SK-N-SH treated with all-trans-retinoic acid at 6 μM for 48 hours (cell line): ENCODE measurements around the gene UBA3.

Source experiments
- ARNTL ChIP-seq: fragments of 450-650 bp; formaldehyde crosslinking; IDR thresholded peaks from 2 replicates; pipeline ENCODE4 v1.5.0; 2020; ENCODE audit warnings: low read depth, mild to moderate bottlenecking, moderate library complexity, borderline replicate concordance
- CREB5 ChIP-seq: fragments of 250-450 bp; sonication (Bioruptor Pico); IDR thresholded peaks from 2 replicates; pipeline ENCODE4 v1.5.1; 2020; ENCODE audit warnings: low read depth, mild to moderate bottlenecking, moderate library complexity
- CSDC2 ChIP-seq: fragments of 250-450 bp; sonication (Bioruptor Pico); IDR thresholded peaks from 2 replicates; pipeline ENCODE4 v1.5.0; 2020; ENCODE audit warnings: mild to moderate bottlenecking, moderate library complexity
- GLIS3 ChIP-seq: fragments of 250-450 bp; sonication (Bioruptor Pico); IDR thresholded peaks from 2 replicates; pipeline ENCODE4 v1.5.0; 2020; ENCODE audit warnings: mild to moderate bottlenecking, moderate library complexity
- TCF4 ChIP-seq: fragments of 250-450 bp; sonication (Bioruptor Pico); IDR thresholded peaks from 2 replicates; pipeline ENCODE4 v1.8.0; 2021; ENCODE audit warnings: mild to moderate bottlenecking, moderate library complexity, borderline replicate concordance
- ZFP3 ChIP-seq: fragments of 250-450 bp; sonication (Bioruptor Pico); IDR thresholded peaks from 2 replicates; pipeline ENCODE4 v1.5.0; 2020; ENCODE audit warnings: mild to moderate bottlenecking, moderate library complexity
- ZFP30 ChIP-seq: fragments of 450-650 bp; formaldehyde crosslinking; IDR thresholded peaks from 2 replicates; pipeline ENCODE4 v1.5.0; 2022; ENCODE audit warnings: mild to moderate bottlenecking, moderate library complexity
- ZNF70 ChIP-seq: fragments of 450-650 bp; formaldehyde crosslinking; IDR thresholded peaks from 2 replicates; pipeline ENCODE4 v1.5.0; 2020; ENCODE audit warnings: mild to moderate bottlenecking, moderate library complexity
- ZNF8 ChIP-seq: fragments of 450-650 bp; formaldehyde crosslinking; IDR thresholded peaks from 2 replicates; pipeline ENCODE4 v1.5.0; 2020; ENCODE audit warnings: mild to moderate bottlenecking, moderate library complexity
- TF ChIP-seq, protein P1 (sequence below): fragments of 250-450 bp; sonication (Bioruptor Pico); IDR thresholded peaks from 2 replicates; pipeline ENCODE4 v1.5.0; 2020; ENCODE audit warnings: mild to moderate bottlenecking, moderate library complexity
- TF ChIP-seq, protein P2 (sequence below): fragments of 250-450 bp; sonication (Bioruptor Pico); IDR thresholded peaks from 2 replicates; pipeline ENCODE4 v1.8.0; 2020; ENCODE audit warnings: mild to moderate bottlenecking, moderate library complexity, borderline replicate concordance

DNA sequence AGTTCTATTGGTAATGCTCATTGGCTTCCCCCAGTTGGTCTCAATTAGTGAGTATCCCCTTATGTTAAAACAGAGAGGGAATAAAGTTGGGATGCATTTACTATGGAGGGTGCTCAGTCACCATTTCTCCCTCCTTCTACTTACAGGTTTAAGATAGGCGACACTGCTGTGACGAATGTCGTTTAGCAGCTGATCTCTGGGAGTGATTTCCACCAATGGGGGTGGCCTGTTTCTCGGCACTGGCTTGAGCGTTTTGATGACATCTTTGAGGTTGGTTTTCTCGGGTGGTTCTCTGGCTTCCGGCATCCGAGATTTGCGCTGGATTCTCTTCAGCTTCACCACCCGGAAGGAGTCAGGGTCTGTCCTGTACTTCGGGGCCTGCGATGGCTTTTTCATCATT, 38.4 kb upstream of the UBA3 start:
- no peak for TF ChIP-seq CSDC2
- TF ChIP-seq, protein P1, sequence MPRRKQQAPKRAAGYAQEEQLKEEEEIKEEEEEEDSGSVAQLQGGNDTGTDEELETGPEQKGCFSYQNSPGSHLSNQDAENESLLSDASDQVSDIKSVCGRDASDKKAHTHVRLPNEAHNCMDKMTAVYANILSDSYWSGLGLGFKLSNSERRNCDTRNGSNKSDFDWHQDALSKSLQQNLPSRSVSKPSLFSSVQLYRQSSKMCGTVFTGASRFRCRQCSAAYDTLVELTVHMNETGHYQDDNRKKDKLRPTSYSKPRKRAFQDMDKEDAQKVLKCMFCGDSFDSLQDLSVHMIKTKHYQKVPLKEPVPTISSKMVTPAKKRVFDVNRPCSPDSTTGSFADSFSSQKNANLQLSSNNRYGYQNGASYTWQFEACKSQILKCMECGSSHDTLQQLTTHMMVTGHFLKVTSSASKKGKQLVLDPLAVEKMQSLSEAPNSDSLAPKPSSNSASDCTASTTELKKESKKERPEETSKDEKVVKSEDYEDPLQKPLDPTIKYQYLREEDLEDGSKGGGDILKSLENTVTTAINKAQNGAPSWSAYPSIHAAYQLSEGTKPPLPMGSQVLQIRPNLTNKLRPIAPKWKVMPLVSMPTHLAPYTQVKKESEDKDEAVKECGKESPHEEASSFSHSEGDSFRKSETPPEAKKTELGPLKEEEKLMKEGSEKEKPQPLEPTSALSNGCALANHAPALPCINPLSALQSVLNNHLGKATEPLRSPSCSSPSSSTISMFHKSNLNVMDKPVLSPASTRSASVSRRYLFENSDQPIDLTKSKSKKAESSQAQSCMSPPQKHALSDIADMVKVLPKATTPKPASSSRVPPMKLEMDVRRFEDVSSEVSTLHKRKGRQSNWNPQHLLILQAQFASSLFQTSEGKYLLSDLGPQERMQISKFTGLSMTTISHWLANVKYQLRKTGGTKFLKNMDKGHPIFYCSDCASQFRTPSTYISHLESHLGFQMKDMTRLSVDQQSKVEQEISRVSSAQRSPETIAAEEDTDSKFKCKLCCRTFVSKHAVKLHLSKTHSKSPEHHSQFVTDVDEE (CRISPR knock-in tag) = no peak
- TF ChIP-seq, protein P2, sequence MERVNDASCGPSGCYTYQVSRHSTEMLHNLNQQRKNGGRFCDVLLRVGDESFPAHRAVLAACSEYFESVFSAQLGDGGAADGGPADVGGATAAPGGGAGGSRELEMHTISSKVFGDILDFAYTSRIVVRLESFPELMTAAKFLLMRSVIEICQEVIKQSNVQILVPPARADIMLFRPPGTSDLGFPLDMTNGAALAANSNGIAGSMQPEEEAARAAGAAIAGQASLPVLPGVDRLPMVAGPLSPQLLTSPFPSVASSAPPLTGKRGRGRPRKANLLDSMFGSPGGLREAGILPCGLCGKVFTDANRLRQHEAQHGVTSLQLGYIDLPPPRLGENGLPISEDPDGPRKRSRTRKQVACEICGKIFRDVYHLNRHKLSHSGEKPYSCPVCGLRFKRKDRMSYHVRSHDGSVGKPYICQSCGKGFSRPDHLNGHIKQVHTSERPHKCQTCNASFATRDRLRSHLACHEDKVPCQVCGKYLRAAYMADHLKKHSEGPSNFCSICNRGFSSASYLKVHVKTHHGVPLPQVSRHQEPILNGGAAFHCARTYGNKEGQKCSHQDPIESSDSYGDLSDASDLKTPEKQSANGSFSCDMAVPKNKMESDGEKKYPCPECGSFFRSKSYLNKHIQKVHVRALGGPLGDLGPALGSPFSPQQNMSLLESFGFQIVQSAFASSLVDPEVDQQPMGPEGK = no peak
- TF ChIP-seq ZNF8 = no peak
- no peak for TF ChIP-seq ARNTL (CRISPR knock-in tag)
- TF ChIP-seq ZFP30 = no peak
- no peak for TF ChIP-seq TCF4
- TF ChIP-seq ZNF70 = no peak
- TF ChIP-seq GLIS3 (CRISPR knock-in tag) = no peak
- no peak for TF ChIP-seq CREB5 (CRISPR knock-in tag)
- TF ChIP-seq ZFP3 = no peak
